ENCODE data around the gene SDF4. TPM values are rescaled to one million over a fixed set of nuclear protein-coding genes. Genes with fewer than 3 reads are reported as not detected.

SDF4 gene, protein sequence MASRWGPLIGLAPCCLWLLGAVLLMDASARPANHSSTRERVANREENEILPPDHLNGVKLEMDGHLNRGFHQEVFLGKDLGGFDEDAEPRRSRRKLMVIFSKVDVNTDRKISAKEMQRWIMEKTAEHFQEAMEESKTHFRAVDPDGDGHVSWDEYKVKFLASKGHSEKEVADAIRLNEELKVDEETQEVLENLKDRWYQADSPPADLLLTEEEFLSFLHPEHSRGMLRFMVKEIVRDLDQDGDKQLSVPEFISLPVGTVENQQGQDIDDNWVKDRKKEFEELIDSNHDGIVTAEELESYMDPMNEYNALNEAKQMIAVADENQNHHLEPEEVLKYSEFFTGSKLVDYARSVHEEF
- 50.0 TPM for total RNA-seq

- Histone ChIP-seq H3K4me3 (ENCODE audit: low read length) (peak within 1 kb of the TSS; percentile 96), H3K9me3 (ENCODE audit: low read depth, low read length) (no peaks in the 10 kb centered on the region), H3K4me1 (ENCODE audit: insufficient read depth, low read length) (peaks cover 32% of the 10 kb centered on the region), H3K27me3 (ENCODE audit: insufficient read depth, low read length) (no peaks in the 10 kb centered on the region)
These were observed at the start of gene SDF4 for GRCh38 chr1:1231400-1232207. SDF4 (minus strand) TSS chr1:1232001; CDS start chr1:1228772, 3,229 bp downstream.

DNA sequence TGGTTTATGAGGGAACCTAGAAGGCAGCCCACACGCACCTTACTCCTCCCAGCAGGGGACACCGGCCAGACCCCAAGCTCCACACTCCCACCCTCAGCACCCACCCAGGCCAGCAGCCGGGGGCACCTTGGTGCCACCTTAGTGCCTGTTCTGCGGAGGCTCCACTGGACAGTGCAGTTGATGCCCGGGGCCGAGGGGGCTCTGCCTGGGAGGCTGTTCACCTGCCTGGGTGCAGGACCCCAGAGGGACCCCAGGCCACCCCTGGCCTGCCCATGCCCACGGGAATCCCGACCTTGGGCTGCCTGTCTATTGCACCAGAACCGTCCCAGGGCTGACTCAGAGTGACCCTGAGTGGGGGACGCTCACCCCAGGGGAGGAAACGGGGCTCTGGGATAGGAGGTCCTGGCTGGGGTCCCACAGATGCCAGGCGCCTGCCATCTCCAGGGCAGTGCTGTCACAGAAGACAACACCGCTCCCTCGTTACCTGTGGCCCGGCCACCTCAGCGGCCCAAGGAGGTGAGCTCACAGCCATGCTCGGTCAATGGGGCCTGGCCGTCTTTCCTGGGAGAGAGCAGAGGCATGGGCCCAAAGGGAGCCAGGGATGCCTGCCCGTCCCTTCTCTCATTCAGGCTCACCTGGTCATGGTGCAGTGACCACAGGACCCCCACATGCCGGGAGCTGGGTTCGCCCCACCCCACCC lies 49.1 kb upstream of the SDF4 start:
- Histone ChIP-seq H3K4me1 (ENCODE audit: insufficient read depth, low read length) (no peaks in the 10 kb centered on the region), H3K9me3 (ENCODE audit: low read depth, low read length) (no peaks in the 10 kb centered on the region), H3K27me3 (ENCODE audit: insufficient read depth, low read length) (no peaks in the 10 kb centered on the region), H3K4me3 (ENCODE audit: low read length) (no peak overlapping the region)

DNA sequence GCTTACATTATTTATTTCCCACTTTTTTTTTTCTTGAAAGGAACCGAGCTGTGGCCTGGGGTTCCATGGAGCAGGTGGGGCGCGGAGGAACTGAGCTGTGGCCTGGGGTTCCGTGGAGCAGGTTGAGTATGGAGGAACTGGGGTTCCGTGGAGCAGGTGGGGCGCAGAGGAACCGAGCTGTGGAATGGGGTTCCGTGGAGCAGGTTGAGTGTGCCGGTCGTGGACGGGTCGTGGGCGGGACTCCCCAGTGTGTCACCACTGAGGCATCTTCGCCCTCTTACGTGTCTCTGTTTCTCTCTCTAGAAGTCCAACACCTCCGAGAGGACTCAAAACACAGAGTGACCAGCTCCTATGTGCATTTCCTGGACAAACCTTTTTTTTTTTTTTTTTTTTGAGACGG lies 47.2 kb upstream of the SDF4 start:
- Histone ChIP-seq H3K4me3 (ENCODE audit: low read length) (no peak overlapping the region), H3K9me3 (ENCODE audit: low read depth, low read length) (no peaks in the 10 kb centered on the region), H3K27me3 (ENCODE audit: insufficient read depth, low read length) (no peaks in the 10 kb centered on the region), H3K4me1 (ENCODE audit: insufficient read depth, low read length) (peaks cover 7% of the 10 kb centered on the region)

- H3K4me3 ChIP-seq (ENCODE audit: low read length), result no peak overlapping the region
- H3K4me1 ChIP-seq (ENCODE audit: insufficient read depth, low read length), result peaks cover 7% of the 10 kb centered on the region
- no peaks in the 10 kb centered on the region for H3K27me3 ChIP-seq (ENCODE audit: insufficient read depth, low read length)
These were observed 46.8 kb upstream of the SDF4 start for GRCh38 chr1:1278620-1279019.

DNA sequence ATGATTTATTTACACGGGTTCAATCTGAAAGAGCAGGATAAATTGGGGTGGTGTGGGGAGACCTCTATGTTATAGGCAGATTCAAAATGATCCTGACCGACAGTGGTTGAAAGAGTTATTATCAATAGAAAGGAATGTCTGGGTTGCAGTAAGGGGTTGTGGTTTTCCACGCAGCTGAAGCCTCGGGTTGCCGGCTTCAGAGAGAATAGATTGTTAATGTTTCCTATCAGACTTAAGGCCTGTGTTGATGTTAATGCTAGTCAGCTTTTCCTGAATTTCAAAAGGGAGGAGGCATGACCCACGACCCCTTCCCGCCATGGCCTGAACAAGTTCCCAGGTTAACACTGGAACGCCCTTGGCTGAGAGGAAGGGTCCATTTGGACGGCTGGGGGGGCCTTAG lies 44.0 kb upstream of the SDF4 start:
- Histone ChIP-seq H3K9me3 (ENCODE audit: low read depth, low read length) (no peaks in the 10 kb centered on the region), H3K4me1 (ENCODE audit: insufficient read depth, low read length) (peaks cover 30% of the 10 kb centered on the region), H3K27me3 (ENCODE audit: insufficient read depth, low read length) (no peaks in the 10 kb centered on the region), H3K4me3 (ENCODE audit: low read length) (no peak overlapping the region)

More at GRCh38 chr1:1278620-1279019, 46.8 kb upstream of the SDF4 start:
- no peaks in the 10 kb centered on the region for H3K9me3 ChIP-seq (ENCODE audit: low read depth, low read length)

DNA sequence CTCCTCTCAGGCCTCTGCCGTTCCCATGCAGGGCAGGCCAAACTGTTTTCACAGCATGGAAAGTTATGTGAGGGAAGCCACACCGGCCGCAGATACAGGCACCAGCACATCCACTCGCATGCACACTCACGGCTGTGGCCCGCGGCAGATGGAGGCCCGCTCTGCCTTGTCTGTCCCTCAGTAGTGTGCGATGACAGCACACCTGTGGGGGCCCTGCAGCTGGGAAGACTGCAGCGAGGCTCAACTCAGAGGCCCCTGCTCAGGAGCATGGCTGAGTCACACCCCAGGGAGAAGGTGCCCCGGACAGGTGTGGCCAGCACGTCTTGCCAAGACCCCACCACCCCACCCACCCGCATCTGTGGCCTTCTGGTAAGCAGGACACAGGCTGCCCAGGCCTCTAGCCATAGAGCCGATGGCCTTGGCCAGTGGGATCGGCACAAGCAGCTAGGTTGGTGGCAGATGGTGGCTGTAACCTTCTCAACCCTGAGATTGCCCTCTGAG lies 43.2 kb upstream of the SDF4 start:
- Histone ChIP-seq H3K27me3 (ENCODE audit: insufficient read depth, low read length) (no peaks in the 10 kb centered on the region), H3K9me3 (ENCODE audit: low read depth, low read length) (no peaks in the 10 kb centered on the region), H3K4me3 (ENCODE audit: low read length) (no peak overlapping the region), H3K4me1 (ENCODE audit: insufficient read depth, low read length) (peaks cover 39% of the 10 kb centered on the region)

DNA sequence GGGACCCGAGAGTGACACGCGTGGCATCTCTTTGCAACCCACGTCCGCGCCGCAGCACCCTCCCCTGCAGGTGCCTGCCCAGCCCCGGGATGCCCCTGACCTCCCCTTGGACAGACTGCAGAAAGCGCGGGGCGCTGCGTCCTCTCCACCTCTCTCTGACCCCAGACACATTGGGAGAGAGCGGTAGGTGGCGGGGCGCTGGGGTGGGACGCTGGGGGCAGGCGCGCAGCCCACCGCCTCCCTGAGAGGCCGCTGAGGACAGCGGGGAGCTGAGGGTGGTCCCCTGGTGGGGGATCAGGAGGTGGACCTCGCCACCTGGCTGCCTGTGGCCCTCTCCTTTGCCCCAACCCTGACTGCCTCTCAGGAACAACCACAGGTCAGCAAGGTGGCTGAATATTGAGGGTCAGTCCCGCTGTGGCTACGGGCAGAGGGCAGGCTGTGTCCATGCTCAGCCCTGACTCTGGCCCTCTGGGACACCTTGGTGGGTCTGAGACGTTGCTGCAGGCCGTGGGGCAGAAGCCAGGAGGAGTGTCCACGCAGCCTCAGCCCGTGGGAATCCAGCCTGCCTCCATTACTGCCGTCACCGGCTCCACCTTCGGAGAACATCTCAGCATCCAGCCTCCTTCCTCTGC lies 42.6 kb upstream of the SDF4 start:
- H3K9me3 ChIP-seq (ENCODE audit: low read depth, low read length), result no peaks in the 10 kb centered on the region
- peaks cover 42% of the 10 kb centered on the region for H3K4me1 ChIP-seq (ENCODE audit: insufficient read depth, low read length)
- peak overlapping the region; percentile 92 for H3K4me3 ChIP-seq (ENCODE audit: low read length)
- no peaks in the 10 kb centered on the region for H3K27me3 ChIP-seq (ENCODE audit: insufficient read depth, low read length)

- H3K9me3 ChIP-seq (ENCODE audit: low read depth, low read length), result no peaks in the 10 kb centered on the region
- H3K4me3 ChIP-seq (ENCODE audit: low read length), result peak within 1 kb of the TSS; percentile 92
- no peaks in the 10 kb centered on the region for H3K27me3 ChIP-seq (ENCODE audit: insufficient read depth, low read length)
- H3K4me1 ChIP-seq (ENCODE audit: insufficient read depth, low read length), result peaks cover 42% of the 10 kb centered on the region
These were observed 41.9 kb upstream of the SDF4 start, which contains the start of gene UBE2J2 for GRCh38 chr1:1273512-1274298. UBE2J2 (minus strand) TSS chr1:1273854; CDS start chr1:1267992, 5,862 bp downstream.

DNA sequence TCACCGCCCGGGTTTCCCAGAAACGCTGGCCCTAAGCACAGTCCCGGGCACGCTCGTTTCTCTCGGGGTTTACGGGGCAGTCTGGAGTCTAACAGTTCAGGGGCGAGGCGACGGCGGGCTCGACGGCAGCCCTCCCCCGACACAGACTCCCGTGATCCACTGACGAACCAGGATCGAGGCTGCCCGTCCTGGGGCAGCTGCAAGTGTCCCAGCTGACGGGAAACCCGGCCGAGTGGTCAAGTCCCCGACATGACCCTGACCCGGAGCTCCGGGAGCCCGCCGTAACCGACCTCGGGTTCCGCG lies 41.4 kb upstream of the SDF4 start:
- no peaks in the 10 kb centered on the region for H3K9me3 ChIP-seq (ENCODE audit: low read depth, low read length)
- peaks cover 42% of the 10 kb centered on the region for H3K4me1 ChIP-seq (ENCODE audit: insufficient read depth, low read length)
- peak overlapping the region; percentile 92 for H3K4me3 ChIP-seq (ENCODE audit: low read length)
- H3K27me3 ChIP-seq (ENCODE audit: insufficient read depth, low read length), result no peaks in the 10 kb centered on the region

DNA sequence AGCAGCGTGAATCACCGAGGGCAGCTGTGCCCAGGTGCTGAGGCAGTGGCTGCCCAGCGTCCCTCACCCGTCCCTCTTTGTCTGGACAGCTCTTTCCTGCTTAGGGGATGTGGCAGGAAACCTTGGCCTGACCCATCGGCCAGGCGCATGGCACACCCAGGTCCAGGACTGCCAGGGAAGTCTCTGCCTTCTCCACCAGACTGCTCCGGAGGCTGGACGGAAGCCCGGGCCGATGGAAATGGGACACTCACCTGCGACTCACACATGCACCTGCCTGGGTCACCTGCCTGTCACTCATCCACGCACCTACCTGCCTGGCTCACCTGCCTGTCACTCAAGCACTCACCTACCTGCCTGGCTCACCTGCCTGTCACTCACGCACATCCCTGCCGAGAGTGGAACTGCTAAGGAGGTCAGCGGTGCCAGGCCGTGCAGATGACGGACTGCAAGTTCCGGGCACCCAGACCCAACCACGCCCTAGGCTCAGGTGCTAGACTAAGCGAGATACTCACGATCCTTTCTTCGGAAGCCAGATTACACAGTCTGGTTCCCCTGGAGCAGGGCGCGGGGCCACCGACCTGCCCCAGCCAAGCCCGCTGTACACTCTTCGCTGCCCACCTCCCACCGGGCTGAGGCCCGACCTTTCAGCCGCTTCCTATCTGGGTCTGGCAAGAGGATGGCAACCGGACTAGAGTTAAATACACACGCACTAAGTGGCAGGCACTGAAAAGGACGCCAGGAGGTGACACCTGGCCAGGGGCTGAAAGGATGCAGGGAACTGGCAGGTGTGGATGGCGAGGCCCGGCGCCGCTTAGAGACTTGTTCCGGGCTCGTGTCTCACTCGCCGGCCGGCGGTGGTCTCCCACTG lies 40.8 kb upstream of the SDF4 start:
- no peaks in the 10 kb centered on the region for H3K27me3 ChIP-seq (ENCODE audit: insufficient read depth, low read length)
- peaks cover 42% of the 10 kb centered on the region for H3K4me1 ChIP-seq (ENCODE audit: insufficient read depth, low read length)
- H3K4me3 ChIP-seq (ENCODE audit: low read length), result peak overlapping the region; percentile 92
- H3K9me3 ChIP-seq (ENCODE audit: low read depth, low read length), result no peaks in the 10 kb centered on the region

DNA sequence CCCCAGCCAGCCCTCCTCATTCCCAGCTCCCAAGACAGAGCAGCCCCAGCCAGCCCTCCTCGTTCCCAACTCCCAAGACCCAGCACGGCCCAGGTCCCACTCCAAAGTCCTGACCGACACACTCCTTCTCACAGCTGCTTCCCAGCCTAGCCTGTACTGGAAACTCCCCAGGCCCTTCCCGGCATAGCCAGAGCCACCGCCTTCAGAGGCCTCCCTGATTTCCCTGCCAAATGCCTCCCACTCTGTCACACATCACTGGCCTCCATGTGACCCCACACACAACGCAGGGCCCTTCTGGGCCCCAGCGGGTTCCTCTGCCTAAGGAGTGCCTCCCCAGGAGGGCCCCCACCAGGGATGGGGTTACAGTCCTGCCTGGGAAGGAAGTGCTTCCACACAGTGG lies 39.0 kb upstream of the SDF4 start:
- Histone ChIP-seq H3K4me1 (ENCODE audit: insufficient read depth, low read length) (peaks cover 42% of the 10 kb centered on the region), H3K4me3 (ENCODE audit: low read length) (no peak overlapping the region), H3K27me3 (ENCODE audit: insufficient read depth, low read length) (no peaks in the 10 kb centered on the region), H3K9me3 (ENCODE audit: low read depth, low read length) (no peaks in the 10 kb centered on the region)

- Histone ChIP-seq H3K4me1 (ENCODE audit: insufficient read depth, low read length) (peaks cover 34% of the 10 kb centered on the region), H3K9me3 (ENCODE audit: low read depth, low read length) (no peaks in the 10 kb centered on the region), H3K4me3 (ENCODE audit: low read length) (no peak overlapping the region), H3K27me3 (ENCODE audit: insufficient read depth, low read length) (no peaks in the 10 kb centered on the region)
These were observed 36.5 kb upstream of the SDF4 start for GRCh38 chr1:1268284-1268682.

DNA sequence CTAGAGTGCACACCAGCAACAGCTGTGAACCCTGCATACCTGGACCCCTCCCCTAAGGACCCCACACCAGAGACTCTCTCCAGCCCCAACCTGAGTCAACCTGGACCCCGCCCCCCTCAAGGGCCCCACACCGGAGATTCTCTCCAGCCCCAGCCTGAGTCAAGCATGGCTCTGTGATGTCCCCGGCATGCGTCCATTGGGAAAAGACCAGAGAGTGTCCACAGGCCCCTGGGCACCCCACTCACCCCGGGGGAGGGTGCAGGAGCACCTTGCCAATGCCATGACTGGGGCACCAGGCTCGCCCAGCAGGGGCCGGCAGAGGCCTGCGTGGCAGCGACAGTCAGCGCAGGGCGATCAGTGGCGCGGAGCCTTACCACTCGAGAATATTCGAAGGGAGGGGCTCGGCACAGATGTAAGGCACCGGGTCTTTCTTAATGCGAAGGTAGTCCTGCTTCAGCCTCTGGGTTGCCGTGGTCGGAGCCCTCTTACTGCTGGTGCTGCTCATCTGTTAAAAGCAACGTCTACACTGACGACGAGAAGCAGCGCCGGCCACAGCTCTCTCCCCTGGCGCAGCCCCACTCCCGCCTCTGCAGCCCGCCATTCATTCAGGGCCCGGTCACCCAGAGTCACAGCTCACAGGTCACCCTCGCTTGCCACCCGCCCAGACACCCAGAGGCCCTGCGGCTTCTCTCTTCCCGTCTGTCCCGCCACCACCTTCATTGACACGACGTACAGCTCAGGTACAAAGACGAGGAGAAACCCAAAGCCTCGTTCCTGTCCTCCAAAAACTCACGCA lies 35.9 kb upstream of the SDF4 start:
- H3K27me3 ChIP-seq (ENCODE audit: insufficient read depth, low read length), result no peaks in the 10 kb centered on the region
- H3K4me3 ChIP-seq (ENCODE audit: low read length), result no peak overlapping the region
- no peaks in the 10 kb centered on the region for H3K9me3 ChIP-seq (ENCODE audit: low read depth, low read length)
- H3K4me1 ChIP-seq (ENCODE audit: insufficient read depth, low read length), result peaks cover 30% of the 10 kb centered on the region

All from mononuclear cell (primary cell).